H54 (cell line): ENCODE results near the gene ADAMTSL3.
A peak's percentile ranks its signal among the peaks of the same experiment; 100 is the strongest.

Experiments
- DNase-seq: peaks from one replicate; pipeline ENCODE4 v3.0.0; 2011; ENCODE audit warnings: low spot score, mixed read lengths; ENCODE audit not compliant: insufficient read length
- FAIRE-seq: peaks from 3 replicates; lab custom pipeline; 2011; peaks lifted over from hg19 to GRCh38; lab: Jason Lieb, UNC
- POLR2A ChIP-seq: IDR thresholded peaks from 2 replicates; pipeline ENCODE4 v1.6.1; 2011; ENCODE audit warnings: low read depth, mild to moderate bottlenecking, low read length

The ADAMTSL3 gene

GRCh38 chr15:83671603-83672002 is 17.7 kb downstream of the ADAMTSL3 start:
- no peak for FAIRE-seq
- DNase-seq = no peak
- TF ChIP-seq POLR2A = no peak

GRCh38 chr15:83673385-83673784 is 19.5 kb downstream of the ADAMTSL3 start:
- no peak for TF ChIP-seq POLR2A
- FAIRE-seq (no peak), DNase-seq (no peak)

- no peak for DNase-seq
- FAIRE-seq = no peak
- TF ChIP-seq POLR2A = no peak
Observed at GRCh38 chr15:83682476-83683088, 28.7 kb downstream of the ADAMTSL3 start.

- FAIRE-seq = no peak
- DNase-seq = no peak
- TF ChIP-seq POLR2A = no peak
Observed at GRCh38 chr15:83685916-83686332, 32.0 kb downstream of the ADAMTSL3 start.

- TF ChIP-seq POLR2A = no peak
Observed at GRCh38 chr15:83688201-83688600, 34.3 kb downstream of the ADAMTSL3 start.

GRCh38 chr15:83690676-83691075 is 36.8 kb downstream of the ADAMTSL3 start:
- FAIRE-seq = no peak
- TF ChIP-seq POLR2A = no peak
- no peak for DNase-seq

More at GRCh38 chr15:83688201-83688600, 34.3 kb downstream of the ADAMTSL3 start:
- FAIRE-seq = no peak
- DNase-seq = no peak

- DNase-seq (no peak), FAIRE-seq (no peak)
- TF ChIP-seq POLR2A = no peak
Observed at GRCh38 chr15:83692746-83693581, 39.0 kb downstream of the ADAMTSL3 start.

- FAIRE-seq (no peak), DNase-seq (peak; percentile 3)
- no peak for TF ChIP-seq POLR2A
Observed at GRCh38 chr15:83694015-83694414, 40.1 kb downstream of the ADAMTSL3 start.

- no peak for FAIRE-seq
- no peak for DNase-seq
- no peak for TF ChIP-seq POLR2A
Observed at GRCh38 chr15:83694536-83694935, 40.6 kb downstream of the ADAMTSL3 start.

- FAIRE-seq (no peak), DNase-seq (no peak)
- no peak for TF ChIP-seq POLR2A
Observed at GRCh38 chr15:83695246-83695645, 41.3 kb downstream of the ADAMTSL3 start.

GRCh38 chr15:83695901-83696425 is 42.0 kb downstream of the ADAMTSL3 start:
- DNase-seq (no peak), FAIRE-seq (no peak)
- TF ChIP-seq POLR2A = no peak

- FAIRE-seq (no peak), DNase-seq (no peak)
- TF ChIP-seq POLR2A = no peak
Observed at GRCh38 chr15:83697716-83698115, 43.8 kb downstream of the ADAMTSL3 start.

GRCh38 chr15:83698294-83698693 is 44.4 kb downstream of the ADAMTSL3 start:
- FAIRE-seq (no peak), DNase-seq (peak; percentile 5)
- no peak for TF ChIP-seq POLR2A

- FAIRE-seq (no peak), DNase-seq (no peak)
- TF ChIP-seq POLR2A = no peak
Observed at GRCh38 chr15:83699028-83699427, 45.1 kb downstream of the ADAMTSL3 start.
